Endothelial cell (in vitro differentiated cells): ENCODE data around the gene METTL26. TPM values are rescaled to one million over a fixed set of nuclear protein-coding genes. Genes with fewer than 3 reads are reported as not detected.

Source experiments
- DNase-seq: peaks from one replicate; pipeline ENCODE4 v3.0.0; 2021; ENCODE audit warnings: low spot score
- H3K27ac Mint-ChIP-seq: one replicate; pipeline ENCODE4 v1.8.0; 2021; ENCODE audit warnings: mixed read lengths, inconsistent platforms; ENCODE audit not compliant: unreplicated experiment
- H3K27me3 Mint-ChIP-seq: one replicate; pipeline ENCODE4 v1.8.0; 2021; ENCODE audit warnings: mild to moderate bottlenecking, moderate library complexity, mixed read lengths, inconsistent platforms; ENCODE audit not compliant: unreplicated experiment
- H3K36me3 Mint-ChIP-seq: one replicate; pipeline ENCODE4 v1.8.0; 2021; ENCODE audit warnings: mild to moderate bottlenecking, low read depth, mixed read lengths, inconsistent platforms; ENCODE audit not compliant: unreplicated experiment
- H3K4me1 Mint-ChIP-seq: one replicate; pipeline ENCODE4 v1.8.0; 2021; ENCODE audit warnings: mild to moderate bottlenecking, mixed read lengths, inconsistent platforms; ENCODE audit not compliant: unreplicated experiment
- H3K4me3 Mint-ChIP-seq: one replicate; pipeline ENCODE4 v1.8.0; 2021; ENCODE audit warnings: mild to moderate bottlenecking, mixed read lengths, inconsistent platforms; ENCODE audit not compliant: unreplicated experiment
- H3K9me3 Mint-ChIP-seq: one replicate; pipeline ENCODE4 v1.8.0; 2021; ENCODE audit warnings: mixed read lengths, inconsistent platforms; ENCODE audit not compliant: unreplicated experiment
- CTCF ChIP-seq: fragments of 200-600 bp; sonication (generic); IDR thresholded peaks from one replicate; pipeline ENCODE4 v1.5.0; 2021; ENCODE audit warnings: antibody characterized with exemption; ENCODE audit not compliant: unreplicated experiment
- total RNA-seq: library from RNA; stranded (reverse); fragmentation: NEBNext Ultra II Directional; extraction: Animal tissue kit (Norgen Biotek cat#: 25700); gene quantifications from one replicate; pipeline ENCODE4 v1.2.1, GENCODE V29; 2021; ENCODE audit not compliant: unreplicated experiment

Gene METTL26
- total RNA-seq, 1 donor from 2014 or later, result 48.5 TPM

- no peaks in the 10 kb centered on the region for H3K36me3 Mint-ChIP-seq
- no peak for TF ChIP-seq CTCF
- no peaks in the 10 kb centered on the region for H3K9me3 Mint-ChIP-seq
- no peak overlapping the region for H3K4me3 Mint-ChIP-seq
- no peak overlapping the region for H3K27ac Mint-ChIP-seq
- peaks cover 3% of the 10 kb centered on the region for H3K4me1 Mint-ChIP-seq
- no peak for DNase-seq
- H3K27me3 Mint-ChIP-seq, result peaks cover 15% of the 10 kb centered on the region
Measured at GRCh38 chr16:676913-677312, 40.8 kb upstream of the METTL26 start.

GRCh38 chr16:676565-676902 lies 40.4 kb upstream of the METTL26 start:
- no peaks in the 10 kb centered on the region for H3K36me3 Mint-ChIP-seq
- DNase-seq, result no peak
- H3K27ac Mint-ChIP-seq, result no peak overlapping the region
- H3K4me1 Mint-ChIP-seq, result peaks cover 3% of the 10 kb centered on the region
- TF ChIP-seq CTCF, result no peak
- no peaks in the 10 kb centered on the region for H3K9me3 Mint-ChIP-seq
- peaks cover 14% of the 10 kb centered on the region for H3K27me3 Mint-ChIP-seq
- H3K4me3 Mint-ChIP-seq, result no peak overlapping the region

GRCh38 chr16:675884-676564 lies 39.9 kb upstream of the METTL26 start:
- no peak overlapping the region for H3K4me3 Mint-ChIP-seq
- H3K27me3 Mint-ChIP-seq, result peaks cover 13% of the 10 kb centered on the region
- H3K36me3 Mint-ChIP-seq, result no peaks in the 10 kb centered on the region
- no peak overlapping the region for H3K27ac Mint-ChIP-seq
- TF ChIP-seq CTCF, result no peak
- H3K4me1 Mint-ChIP-seq, result peaks cover under 1% of the 10 kb centered on the region
- DNase-seq, result no peak
- H3K9me3 Mint-ChIP-seq, result no peaks in the 10 kb centered on the region

- no peak within 1 kb of the TSS for H3K27ac Mint-ChIP-seq
- no peaks in the 10 kb centered on the region for H3K4me1 Mint-ChIP-seq
- H3K4me3 Mint-ChIP-seq, result no peak within 1 kb of the TSS
- no peaks in the 10 kb centered on the region for H3K9me3 Mint-ChIP-seq
- DNase-seq, result no peak
- peaks cover 14% of the 10 kb centered on the region for H3K27me3 Mint-ChIP-seq
- no peaks in the 10 kb centered on the region for H3K36me3 Mint-ChIP-seq
- no peak for TF ChIP-seq CTCF
Measured at GRCh38 chr16:674968-675883, 39.1 kb upstream of the METTL26 start, which contains the start of gene RHBDL1. RHBDL1 (plus strand) TSS chr16:675671; CDS start chr16:675791, 120 bp downstream.
